Nephron (organoid): ENCODE data around the gene ANKZF1.

Experiments
- H3K27ac Mint-ChIP-seq, 3 experiments: 2 replicates each; pipeline ENCODE4 v1.8.0; 2020; ENCODE audit warnings: mixed read lengths in 3 of 3, mild to moderate bottlenecking in 2 of 3, moderate library complexity in 1 of 3
- H3K27me3 Mint-ChIP-seq: 2 replicates; pipeline ENCODE4 v1.8.0; 2021; ENCODE audit warnings: low read depth, mild to moderate bottlenecking, moderate library complexity, mixed read lengths
- H3K36me3 Mint-ChIP-seq: 2 replicates; pipeline ENCODE4 v1.8.0; 2020; ENCODE audit warnings: low read depth, mixed read lengths
- H3K4me1 Mint-ChIP-seq: 2 replicates; pipeline ENCODE4 v1.8.0; 2020; ENCODE audit warnings: mixed read lengths
- H3K4me3 Mint-ChIP-seq, 3 experiments: 2 replicates each; pipeline ENCODE4 v1.8.0; 2020; ENCODE audit warnings: mild to moderate bottlenecking in 3 of 3, mixed read lengths in 3 of 3, moderate library complexity in 2 of 3
- H3K9me3 Mint-ChIP-seq: 2 replicates; pipeline ENCODE4 v1.8.0; 2020; ENCODE audit warnings: mixed read lengths
- CTCF ChIP-seq, 3 experiments: fragments of 200-600 bp; sonication (generic); IDR thresholded peaks; one replicate each; pipeline ENCODE4 v1.5.0; 2021; ENCODE audit warnings: antibody characterized with exemption in 3 of 3; ENCODE audit not compliant: unreplicated experiment in 3 of 3

ANKZF1 gene

GRCh38 chr2:219204425-219205164 is 25.0 kb upstream of the ANKZF1 start:
- Mint-ChIP-seq H3K27ac (peak overlapping the region in 1 of 3 experiments; percentile 24), H3K4me3 (peak overlapping the region; percentile 23 to 71 (median 69)), H3K36me3 (peaks cover 10% of the 10 kb centered on the region), H3K27me3 (peaks cover 7% of the 10 kb centered on the region), H3K4me1 (peaks cover 23% of the 10 kb centered on the region), H3K9me3 (no peaks in the 10 kb centered on the region)
- no peak for TF ChIP-seq CTCF (IDR thresholded peaks at IDR 0.05; ENCODE audit: unreplicated experiment in 3 of 3)

GRCh38 chr2:219205165-219205538 is 24.5 kb upstream of the ANKZF1 start:
- Mint-ChIP-seq H3K36me3 (peaks cover 15% of the 10 kb centered on the region), H3K4me1 (peaks cover 23% of the 10 kb centered on the region), H3K4me3 (peak overlapping the region; percentile 69 to 83 (median 71)), H3K27me3 (peaks cover 7% of the 10 kb centered on the region), H3K9me3 (no peaks in the 10 kb centered on the region), H3K27ac (peak overlapping the region in 2 of 3 experiments; percentile 24 to 52)
- TF ChIP-seq CTCF (IDR thresholded peaks at IDR 0.05; ENCODE audit: unreplicated experiment in 3 of 3): no peak

- peak overlapping the region; percentile 83 to 97 (median 92) for H3K4me3 Mint-ChIP-seq
Observed at GRCh38 chr2:219205981-219206327, 23.7 kb upstream of the ANKZF1 start.

GRCh38 chr2:219206328-219207133 is 23.1 kb upstream of the ANKZF1 start, which contains the start of gene ZFAND2B:
TSS of gene ZFAND2B (plus strand) at chr2:219206782. CDS start at chr2:219206988, 206 bp downstream.
- H3K27ac Mint-ChIP-seq: peak within 1 kb of the TSS; percentile 90 to 97 (median 95)
- H3K4me1 Mint-ChIP-seq: peaks cover 23% of the 10 kb centered on the region
- peaks cover 23% of the 10 kb centered on the region for H3K36me3 Mint-ChIP-seq
- H3K27me3 Mint-ChIP-seq: peaks cover 7% of the 10 kb centered on the region
- no peaks in the 10 kb centered on the region for H3K9me3 Mint-ChIP-seq
- TF ChIP-seq CTCF (IDR thresholded peaks at IDR 0.05; ENCODE audit: unreplicated experiment in 3 of 3): peak in 1 of 3 experiments; percentile 22
- H3K4me3 Mint-ChIP-seq: peak within 1 kb of the TSS; percentile 83 to 97 (median 92)

More at GRCh38 chr2:219205981-219206327, 23.7 kb upstream of the ANKZF1 start:
- H3K27ac Mint-ChIP-seq: peak overlapping the region; percentile 90 to 97 (median 95)
- H3K27me3 Mint-ChIP-seq: peaks cover 7% of the 10 kb centered on the region
- H3K36me3 Mint-ChIP-seq: peaks cover 20% of the 10 kb centered on the region
- TF ChIP-seq CTCF (IDR thresholded peaks at IDR 0.05; ENCODE audit: unreplicated experiment in 3 of 3): no peak
- H3K9me3 Mint-ChIP-seq: no peaks in the 10 kb centered on the region
- peaks cover 23% of the 10 kb centered on the region for H3K4me1 Mint-ChIP-seq

- peak overlapping the region in 2 of 3 experiments; percentile 85 to 97 for H3K27ac Mint-ChIP-seq
- H3K36me3 Mint-ChIP-seq: peaks cover 27% of the 10 kb centered on the region
- H3K4me3 Mint-ChIP-seq: peak overlapping the region; percentile 83 to 97 (median 92)
- no peaks in the 10 kb centered on the region for H3K9me3 Mint-ChIP-seq
- H3K4me1 Mint-ChIP-seq: peaks cover 23% of the 10 kb centered on the region
- H3K27me3 Mint-ChIP-seq: peaks cover 7% of the 10 kb centered on the region
- TF ChIP-seq CTCF (IDR thresholded peaks at IDR 0.05; ENCODE audit: unreplicated experiment in 3 of 3): no peak
Observed at GRCh38 chr2:219207134-219207883, 22.3 kb upstream of the ANKZF1 start.
